Sigmoid colon (tissue), 7 donors: Measurements from ENCODE around the gene DLG1. TPM values are rescaled to one million over a fixed set of nuclear protein-coding genes. Genes with fewer than 3 reads are reported as not detected.
A peak's percentile ranks its signal among the peaks of the same experiment; 100 is the strongest.

ENCODE experiments used
- DNase-seq: peaks from one replicate; pipeline ENCODE4 v3.0.0-alpha.2; 2019
- H3K27ac ChIP-seq, 4 donors: fragments of 200-600 bp; sonication (generic); one replicate each; pipeline ENCODE4 v1.5.1; 2016 to 2019; ENCODE audit warnings: mild to moderate bottlenecking in 1 of 4
- H3K27me3 ChIP-seq, 3 donors: fragments of 200-600 bp; sonication (generic); one replicate each; pipeline ENCODE4 v1.5.1; 2019; ENCODE audit warnings: mild to moderate bottlenecking in 1 of 3
- H3K36me3 ChIP-seq, 4 donors: fragments of 200-600 bp; sonication (generic); one replicate each; pipeline ENCODE4 v1.5.1; 2016 to 2019
- H3K4me1 ChIP-seq, 4 donors: fragments of 200-600 bp; sonication (generic); one replicate each; pipeline ENCODE4 v1.5.1; 2017 to 2019
- H3K4me3 ChIP-seq, 4 donors: fragments of 200-600 bp; sonication (generic); one replicate each; pipeline ENCODE4 v1.5.1; 2017 to 2019; ENCODE audit warnings: mild to moderate bottlenecking in 2 of 4, moderate library complexity in 1 of 4
- H3K9me3 ChIP-seq, 4 donors: fragments of 200-600 bp in 3 of 4; sonication (generic) in 3 of 4; one replicate each; pipeline versions ENCODE4 v1.5.1 to v1.6.1; 2013 to 2019
- CTCF ChIP-seq, 4 experiments: fragments of 450-650 bp in 3 of 4; fragments of 200-600 bp in 1 of 4; IDR thresholded peaks; one replicate each; pipeline ENCODE4 v1.5.1; 2016 to 2019; ENCODE audit warnings: antibody characterized with exemption in 4 of 4, mild to moderate bottlenecking in 3 of 4, moderate library complexity in 2 of 4
- EP300 ChIP-seq, 4 donors: sonication (generic); formaldehyde crosslinking; IDR thresholded peaks; one replicate each; pipeline ENCODE4 v1.6.1; 2017; ENCODE audit warnings: antibody characterized with exemption in 4 of 4
- POLR2A ChIP-seq, 2 donors: fragments of 450-650 bp; IDR thresholded peaks; one replicate each; pipeline ENCODE4 v1.6.1; 2016; ENCODE audit warnings: antibody characterized with exemption in 2 of 2, mild to moderate bottlenecking in 2 of 2, moderate library complexity in 2 of 2
- POLR2AphosphoS5 ChIP-seq, 4 donors: sonication (generic); formaldehyde crosslinking; IDR thresholded peaks; one replicate each; pipeline ENCODE4 v1.6.1; 2017; ENCODE audit warnings: antibody characterized with exemption in 4 of 4
- WGBS, 2 donors: extraction: QIAGEN DNeasy Blood & Tissue Kit; methylation state at CpG; one replicate each; pipeline ENCODE4 v1.1.7; 2013; 5-methylcytosine and 5-hydroxymethylcytosine counted together
- intact Hi-C: fragments of 100-400 bp; cut with DNase I; formaldehyde crosslinking; loops from one replicate; pipeline ENCODE4 v1.15.1; 2023
- polyA plus RNA-seq, 3 donors: library from polyadenylated mRNA; stranded (reverse); fragments of 200-250 nt; gene quantifications; one replicate each; pipeline ENCODE4 v1.2.3, GENCODE V29; 2013
- total RNA-seq, 4 donors: library from RNA; depleted of rRNA; stranded (reverse); fragments of >200 nt; gene quantifications; one replicate each; pipeline ENCODE4 v1.1.0, GENCODE V29; 2016
- donor health status: healthy with polysubstance abuse.
- donor health status: Bipolar disorder and iron deficiency.
- donor health status: healthy.

The DLG1 gene
- total and polyA plus RNA-seq, 7 donors, result 30.6 to 83.7 (median 64.3) TPM

- Histone ChIP-seq H3K36me3 (no peaks in the 10 kb centered on the region), H3K4me3 (no peak overlapping the region), H3K9me3 (no peaks in the 10 kb centered on the region), H3K27ac (no peak overlapping the region), H3K4me1 (peaks cover 0 to 6% (median 6%) of the 10 kb centered on the region in 4 donors), H3K27me3 (peaks cover 0 to 27% (median 2%) of the 10 kb centered on the region in 3 donors)
- no peak for TF ChIP-seq EP300 (IDR thresholded peaks at IDR 0.05)
- TF ChIP-seq CTCF (IDR thresholded peaks at IDR 0.05), result no peak
- TF ChIP-seq POLR2AphosphoS5 (IDR thresholded peaks at IDR 0.05), result no peak
- no peak for TF ChIP-seq POLR2A (IDR thresholded peaks at IDR 0.05)
- WGBS, 2 donors, result 81 to 89% methylated on average over 36 of the region's 36 CpGs
- no peak for DNase-seq
- intact Hi-C loops, result no loop called here
These were observed 274.3 kb downstream of the DLG1 start for GRCh38 chr3:197023998-197024651.

- no peak overlapping the region for H3K4me3 ChIP-seq
- H3K27me3 ChIP-seq, result peaks cover 0 to 20% (median 0%) of the 10 kb centered on the region in 3 donors
- no peaks in the 10 kb centered on the region for H3K36me3 ChIP-seq
- intact Hi-C loops, result no loop called here
- H3K4me1 ChIP-seq, result no peaks in the 10 kb centered on the region
- no peaks in the 10 kb centered on the region for H3K9me3 ChIP-seq
- no peak overlapping the region for H3K27ac ChIP-seq
- TF ChIP-seq EP300 (IDR thresholded peaks at IDR 0.05) (no peak), POLR2AphosphoS5 (IDR thresholded peaks at IDR 0.05) (no peak), CTCF (IDR thresholded peaks at IDR 0.05) (no peak), POLR2A (IDR thresholded peaks at IDR 0.05) (no peak)
- no peak for DNase-seq
- WGBS, 2 donors, result 49 to 79% methylated on average over 27 of the region's 27 CpGs
These were observed 275.0 kb downstream of the DLG1 start for GRCh38 chr3:197023241-197023997.

DNA sequence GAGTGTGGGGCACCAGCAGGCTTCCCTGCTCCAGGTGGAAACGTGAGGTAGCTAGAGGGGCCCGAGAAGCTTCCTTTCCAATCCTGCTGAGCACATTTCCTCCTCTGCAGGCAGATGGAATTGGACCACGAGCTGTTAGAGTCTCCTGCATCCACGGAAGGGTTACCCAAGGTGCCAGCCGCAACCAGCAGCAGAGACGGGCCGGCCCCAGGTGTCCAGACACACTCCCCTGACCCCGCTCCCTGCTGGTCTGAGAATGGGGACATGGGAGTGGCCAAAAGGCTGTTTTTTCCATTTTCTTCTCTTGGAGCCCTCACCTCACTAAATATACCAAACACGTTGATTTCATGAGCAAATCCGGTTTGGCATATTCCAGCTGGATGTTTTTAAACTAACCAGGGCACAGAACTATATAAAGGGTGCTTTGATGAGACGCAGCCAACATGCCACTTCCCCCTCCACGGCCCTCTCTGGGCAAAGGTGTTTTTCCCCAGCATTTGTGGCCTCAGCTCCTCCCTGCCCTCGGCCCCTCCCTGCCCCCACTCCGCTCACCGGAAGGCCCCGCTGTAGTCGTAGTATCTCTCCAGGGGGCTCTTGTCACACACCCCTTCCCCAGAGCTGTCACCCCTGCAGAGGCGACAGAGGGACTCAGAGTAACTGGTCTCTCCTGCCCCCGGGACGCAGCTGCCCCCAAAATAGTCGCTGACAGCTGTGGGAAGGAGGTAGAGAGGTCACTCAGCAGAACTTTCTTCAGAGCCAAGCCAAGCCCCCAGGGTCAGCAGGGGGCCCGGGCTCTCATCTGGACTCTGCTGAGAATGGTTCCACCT is 275.8 kb downstream of the DLG1 start:
- no peak for TF ChIP-seq POLR2AphosphoS5 (IDR thresholded peaks at IDR 0.05)
- no peak for TF ChIP-seq POLR2A (IDR thresholded peaks at IDR 0.05)
- no peak for TF ChIP-seq CTCF (IDR thresholded peaks at IDR 0.05)
- TF ChIP-seq EP300 (IDR thresholded peaks at IDR 0.05), result no peak
- no peaks in the 10 kb centered on the region for H3K36me3 ChIP-seq
- no peak overlapping the region for H3K4me3 ChIP-seq
- H3K9me3 ChIP-seq, result no peaks in the 10 kb centered on the region
- no peak overlapping the region for H3K27ac ChIP-seq
- 41 to 68% methylated on average over 22 of the region's 22 CpGs for WGBS, 2 donors
- no peaks in the 10 kb centered on the region for H3K4me1 ChIP-seq
- H3K27me3 ChIP-seq, result peaks cover 0 to 20% (median 0%) of the 10 kb centered on the region in 3 donors
- DNase-seq, result peak; percentile 32
- intact Hi-C loops, result no loop called here

- WGBS, 2 donors, result 80 to 89% methylated on average over 15 of the region's 15 CpGs
- H3K36me3 ChIP-seq, result no peaks in the 10 kb centered on the region
- no peak overlapping the region for H3K4me3 ChIP-seq
- intact Hi-C loops, result no loop called here
- H3K4me1 ChIP-seq, result no peaks in the 10 kb centered on the region
- no peak overlapping the region for H3K27ac ChIP-seq
- H3K9me3 ChIP-seq, result no peaks in the 10 kb centered on the region
- H3K27me3 ChIP-seq, result peaks cover 0 to 20% (median 0%) of the 10 kb centered on the region in 3 donors
- TF ChIP-seq POLR2AphosphoS5 (IDR thresholded peaks at IDR 0.05), result no peak
- TF ChIP-seq POLR2A (IDR thresholded peaks at IDR 0.05), result no peak
- TF ChIP-seq EP300 (IDR thresholded peaks at IDR 0.05), result no peak
- TF ChIP-seq CTCF (IDR thresholded peaks at IDR 0.05), result no peak
- peak; percentile 21 for DNase-seq
These were observed 276.5 kb downstream of the DLG1 start for GRCh38 chr3:197021729-197022404.
